Urothelium cell line (cell line): ENCODE measurements around the gene ASH1L.

Experiments used
- DNase-seq: peaks from one replicate; pipeline ENCODE4 v3.0.0; 2011; ENCODE audit warnings: low spot score, mixed read lengths
- FAIRE-seq: peaks from 2 replicates; lab custom pipeline; 2011; peaks lifted over from hg19 to GRCh38; lab: Jason Lieb, UNC

Gene ASH1L

DNA sequence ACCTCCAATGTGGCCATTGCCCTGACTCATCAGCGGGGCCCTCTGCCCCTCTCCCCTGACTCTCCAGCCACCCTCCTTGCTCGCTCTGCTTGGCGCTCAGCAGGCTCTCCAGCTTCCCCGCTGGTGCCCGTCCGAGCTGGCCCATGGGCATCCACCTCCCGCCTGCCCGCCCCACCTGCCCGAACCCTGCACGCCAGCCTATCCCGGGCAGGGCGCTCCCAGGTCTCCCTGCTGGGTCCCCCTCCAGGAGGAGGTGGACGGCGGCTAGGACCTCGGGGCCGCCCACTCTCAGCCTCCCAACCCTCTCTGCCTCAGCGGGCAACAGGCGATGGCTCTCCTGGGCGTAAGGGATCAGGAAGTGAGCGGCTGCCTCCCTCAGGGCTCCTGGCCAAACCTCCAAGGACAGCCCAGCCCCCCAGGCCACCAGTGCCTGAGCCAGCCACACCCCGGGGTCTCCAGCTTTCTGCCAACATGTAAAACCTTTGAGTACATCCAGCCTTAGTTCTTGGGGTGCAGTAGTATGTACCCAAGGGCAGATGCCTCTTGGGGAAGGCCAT is 274.5 kb downstream of the ASH1L start:
- DNase-seq (no peak), FAIRE-seq (no peak)

DNA sequence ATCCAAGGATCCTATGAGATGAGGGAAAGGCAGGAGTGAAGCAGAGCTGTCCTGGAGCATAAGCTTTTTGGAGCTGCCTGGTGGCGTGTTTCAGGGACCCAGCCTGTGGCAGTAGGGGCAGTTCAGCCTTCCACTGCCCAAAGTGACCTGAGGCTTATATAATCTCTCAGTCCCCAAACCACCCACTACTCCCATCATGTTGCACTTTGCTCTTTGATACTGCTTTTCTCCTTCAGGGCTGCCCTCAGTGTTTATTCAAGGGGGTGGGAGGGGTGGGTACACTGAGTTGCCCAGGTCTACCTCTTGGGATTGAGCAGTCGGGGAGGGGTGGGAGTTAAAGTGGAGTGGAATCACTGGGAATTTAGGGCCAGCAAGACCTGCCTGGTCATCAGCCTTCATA is 276.1 kb downstream of the ASH1L start:
- FAIRE-seq, result no peak
- DNase-seq, result no peak

DNA sequence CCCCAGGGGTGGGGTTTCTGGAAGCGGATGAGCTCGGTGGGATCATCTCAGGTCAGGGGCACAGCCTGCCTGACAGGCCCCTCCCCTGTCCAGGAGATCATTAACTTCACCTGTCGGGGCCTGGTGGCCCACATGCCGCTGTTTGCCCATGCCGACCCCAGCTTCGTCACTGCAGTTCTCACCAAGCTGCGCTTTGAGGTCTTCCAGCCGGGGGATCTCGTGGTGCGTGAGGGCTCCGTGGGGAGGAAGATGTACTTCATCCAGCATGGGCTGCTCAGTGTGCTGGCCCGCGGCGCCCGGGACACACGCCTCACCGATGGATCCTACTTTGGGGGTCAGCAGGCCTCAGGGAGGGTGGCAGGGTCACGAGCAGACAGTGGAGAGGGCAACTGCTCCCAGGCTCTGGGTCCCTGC is 277.0 kb downstream of the ASH1L start:
- FAIRE-seq (no peak), DNase-seq (no peak)
